ENCODE data around the gene RASA2. TPM values are rescaled to one million over a fixed set of nuclear protein-coding genes. Genes with fewer than 3 reads are reported as not detected.

Gene RASA2
- total and polyA plus RNA-seq, 2 of the 8 experiments (the other 6 are each of a cell fraction or from before 2014, with no cell fraction given): 3.5 to 15.9 TPM

DNA sequence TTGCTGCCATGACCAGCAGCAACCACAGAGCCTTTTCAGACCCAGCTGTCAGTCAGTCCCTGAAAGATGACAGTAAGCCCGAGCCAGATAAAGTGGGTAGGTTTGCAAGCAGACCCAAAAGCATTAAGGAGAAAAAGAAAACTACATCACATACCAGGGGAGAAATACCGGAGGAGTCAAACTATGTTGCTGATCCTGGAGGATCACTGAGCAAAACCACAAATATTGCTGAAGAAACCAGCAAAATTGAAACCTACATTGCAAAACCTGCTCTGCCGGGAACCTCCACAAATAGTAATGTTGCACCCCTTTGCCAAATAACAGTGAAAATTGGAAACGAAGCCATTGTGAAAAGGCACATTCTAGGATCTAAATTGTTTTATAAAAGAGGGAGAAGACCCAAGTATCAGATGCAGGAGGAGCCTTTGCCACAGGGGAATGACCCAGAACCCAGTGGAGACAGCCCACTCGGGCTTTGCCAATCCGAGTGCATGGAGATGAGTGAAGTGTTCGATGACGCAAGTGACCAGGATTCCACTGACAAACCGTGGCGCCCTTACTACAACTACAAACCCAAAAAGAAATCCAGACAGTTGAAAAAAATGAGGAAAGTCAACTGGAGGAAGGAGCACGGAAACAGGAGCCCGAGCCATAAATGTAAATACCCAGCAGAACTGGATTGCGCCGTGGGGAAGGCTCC, 42.1 kb upstream of the RASA2 start:
- no peak overlapping the region for H3K4ac ChIP-seq (replicated peaks; ENCODE audit: insufficient read length, low read depth, low read length)
- no peak overlapping the region for H3K27ac ChIP-seq (ENCODE audit: low read depth, low read length)
- H3K4me2 ChIP-seq (ENCODE audit: insufficient read depth in 1 of 2, low read depth in 2 of 2, low read length in 2 of 2): no peak overlapping the region
- no peak overlapping the region for H3K18ac ChIP-seq (ENCODE audit: extremely low read depth, low read length)
- H3K14ac ChIP-seq (ENCODE audit: insufficient read length): no peak overlapping the region
- no peak overlapping the region for H2BK5ac ChIP-seq (ENCODE audit: low read depth, low read length)
- CTCF ChIA-PET (ENCODE audit: partially characterized antibody): interaction anchor here (2.0 to 10.3 kb wide), 5 partner anchors 10 to 134 kb away, joined by 7 to 205 read pairs (median 131); no protein-coding TSS in a partner anchor
- H3K9ac ChIP-seq (replicated peaks in 1 of 4; ENCODE audit: extremely low read depth in 1 of 4, low read depth in 3 of 4, low read length in 3 of 4): no peak overlapping the region; a peak in 1 of 7 replicates
- no peak overlapping the region for H3K4me3 ChIP-seq (ENCODE audit: extremely low read depth in 1 of 4, insufficient read depth in 2 of 4, low read depth in 3 of 4, low read length in 4 of 4)
- no peaks in the 10 kb centered on the region; a peak in 2 of 8 replicates for H3K36me3 ChIP-seq (ENCODE audit: control insufficient read depth in 2 of 4, insufficient read depth in 4 of 4, low read length in 3 of 4)
- no peak overlapping the region for H4K8ac ChIP-seq (ENCODE audit: extremely low read depth, insufficient read depth, low read length)
- FAIRE-seq (no peak), DNase-seq (ENCODE audit: low read depth in 1 of 2, low spot score in 2 of 2) (no peak)
- no peaks in the 10 kb centered on the region for H3K9me3 ChIP-seq (ENCODE audit: insufficient read depth in 2 of 2, low read depth in 1 of 2, low read length in 1 of 2)
- 89% methylated on average over 14 of the region's 14 CpGs; no CpG with 5 or more reads in 1 of the 2 experiments for WGBS, 2 experiments (ENCODE audit: extremely low coverage in 1 of 2, insufficient coverage in 1 of 2, insufficient read length in 1 of 2, insufficient replicate concordance in 2 of 2, low coverage in 1 of 2, low lambda C conversion rate in 2 of 2, missing lambda C conversion rate in 1 of 2)
- POLR2A ChIA-PET (ENCODE audit: partially characterized antibody): no interaction called here
- H2BK120ac ChIP-seq (replicated peaks; ENCODE audit: low read depth, low read length): no peak overlapping the region
- no peak overlapping the region for H3K56ac ChIP-seq (replicated peaks; ENCODE audit: insufficient read length, low read depth, low read length)
- H2AK5ac ChIP-seq (ENCODE audit: low read depth, low read length): no peak overlapping the region
- no peak overlapping the region for H2AFZ ChIP-seq (ENCODE audit: low read length)
- H2BK15ac ChIP-seq (ENCODE audit: low read length): no peak overlapping the region
- no peaks in the 10 kb centered on the region for H3K4me1 ChIP-seq (replicated peaks in 1 of 4; ENCODE audit: control insufficient read depth in 3 of 4, insufficient read depth in 4 of 4, low read length in 3 of 4)
- H3K23ac ChIP-seq (ENCODE audit: insufficient read length): no peak overlapping the region
- H4K91ac ChIP-seq (replicated peaks; ENCODE audit: insufficient read length, low read length): no peak overlapping the region
- no peak overlapping the region for H2BK12ac ChIP-seq (ENCODE audit: low read depth, low read length)
- no peaks in the 10 kb centered on the region for H3K27me3 ChIP-seq (replicated peaks in 1 of 4; ENCODE audit: control insufficient read depth in 3 of 4, extremely low read depth in 1 of 4, insufficient read depth in 3 of 4, low read length in 3 of 4)
- H2BK20ac ChIP-seq (ENCODE audit: low read length): no peak overlapping the region
- no peaks in the 10 kb centered on the region for H3K79me1 ChIP-seq (ENCODE audit: low read depth, low read length)
- H4K20me1 ChIP-seq (replicated peaks in 1 of 2; ENCODE audit: control insufficient read depth in 1 of 2, insufficient read depth in 2 of 2, low read length in 2 of 2): no peaks in the 10 kb centered on the region
- H3K23me2 ChIP-seq (ENCODE audit: low read depth, low read length): no peaks in the 10 kb centered on the region
- no peaks in the 10 kb centered on the region for H3K79me2 ChIP-seq (ENCODE audit: control insufficient read depth in 1 of 2, insufficient read depth in 2 of 2, low read length in 2 of 2)
- no peak overlapping the region for H4K5ac ChIP-seq (ENCODE audit: insufficient read length, low read depth, low read length)
- TF ChIP-seq ASH2L (IDR thresholded peaks at IDR 0.05; ENCODE audit: low read length): no peak
- no peak for TF ChIP-seq KDM5A (IDR thresholded peaks at IDR 0.05; ENCODE audit: low read length)
- TF ChIP-seq CBX5 (IDR thresholded peaks at IDR 0.05; ENCODE audit: low read depth, low read length): no peak
- no peak for TF ChIP-seq CTBP2 (IDR thresholded peaks at IDR 0.05; ENCODE audit: borderline replicate concordance, insufficient read depth, insufficient read length, low read length)
- no peak for TF ChIP-seq EZH2 (IDR thresholded peaks at IDR 0.05; ENCODE audit: low read depth, low read length, severe bottlenecking)
- no peak for TF ChIP-seq JUND (IDR thresholded peaks at IDR 0.05; ENCODE audit: low read length)
- TF ChIP-seq YY1 (IDR thresholded peaks at IDR 0.05; ENCODE audit: low read depth, low read length): no peak
- no peak for TF ChIP-seq SP2 (IDR thresholded peaks at IDR 0.05; ENCODE audit: low read length)
- TF ChIP-seq RAD21 (IDR thresholded peaks at IDR 0.05 in 1 of 2, conservative IDR thresholded peaks at IDR 0.05 in 1 of 2; ENCODE audit: low read depth in 2 of 2, low read length in 2 of 2): no peak
- TF ChIP-seq POU5F1 (IDR thresholded peaks at IDR 0.05; ENCODE audit: low read depth, low read length): no peak
- TF ChIP-seq TAF7 (optimal IDR thresholded peaks at IDR 0.05; ENCODE audit: borderline replicate concordance, low read depth, low read length): no peak
- no peak for TF ChIP-seq SIX5 (IDR thresholded peaks at IDR 0.05; ENCODE audit: low read depth, low read length)

Data from H1 (cell line).